LNCAP (cell line): ENCODE data around the gene PAIP2.

Source experiments
- CTCF ChIP-seq: fragments of 450-650 bp; IDR thresholded peaks from 2 replicates; pipeline ENCODE4 v1.5.1; 2017; ENCODE audit warnings: mild to moderate bottlenecking

PAIP2 gene

DNA sequence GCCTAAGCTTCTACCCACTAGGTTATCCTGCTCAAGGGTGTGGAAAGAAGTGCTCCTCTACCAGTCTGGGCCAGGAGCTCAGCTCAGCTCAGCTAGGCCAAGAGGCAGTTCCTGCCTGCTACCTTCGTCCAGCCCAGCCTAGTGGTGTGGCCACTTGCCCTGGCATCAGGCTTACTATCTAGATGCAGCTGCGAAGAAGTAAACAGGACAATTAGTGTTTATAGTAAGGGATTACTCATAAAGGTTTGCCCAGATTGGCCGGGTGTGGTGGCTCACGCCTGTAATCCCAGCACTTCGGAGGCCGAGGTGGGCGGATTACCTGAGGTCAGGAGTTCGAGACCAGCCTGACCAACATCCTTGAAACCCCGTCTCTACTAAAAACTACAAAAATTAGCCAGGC lies 75.0 kb downstream of the PAIP2 start:
- no peak for TF ChIP-seq CTCF

GRCh38 chr5:139417214-139417613 lies 75.6 kb downstream of the PAIP2 start:
- TF ChIP-seq CTCF, result no peak

GRCh38 chr5:139418793-139419192 lies 77.1 kb downstream of the PAIP2 start:
- no peak for TF ChIP-seq CTCF
